Measurements from ENCODE around the gene SPG7.

The SPG7 gene

DNA sequence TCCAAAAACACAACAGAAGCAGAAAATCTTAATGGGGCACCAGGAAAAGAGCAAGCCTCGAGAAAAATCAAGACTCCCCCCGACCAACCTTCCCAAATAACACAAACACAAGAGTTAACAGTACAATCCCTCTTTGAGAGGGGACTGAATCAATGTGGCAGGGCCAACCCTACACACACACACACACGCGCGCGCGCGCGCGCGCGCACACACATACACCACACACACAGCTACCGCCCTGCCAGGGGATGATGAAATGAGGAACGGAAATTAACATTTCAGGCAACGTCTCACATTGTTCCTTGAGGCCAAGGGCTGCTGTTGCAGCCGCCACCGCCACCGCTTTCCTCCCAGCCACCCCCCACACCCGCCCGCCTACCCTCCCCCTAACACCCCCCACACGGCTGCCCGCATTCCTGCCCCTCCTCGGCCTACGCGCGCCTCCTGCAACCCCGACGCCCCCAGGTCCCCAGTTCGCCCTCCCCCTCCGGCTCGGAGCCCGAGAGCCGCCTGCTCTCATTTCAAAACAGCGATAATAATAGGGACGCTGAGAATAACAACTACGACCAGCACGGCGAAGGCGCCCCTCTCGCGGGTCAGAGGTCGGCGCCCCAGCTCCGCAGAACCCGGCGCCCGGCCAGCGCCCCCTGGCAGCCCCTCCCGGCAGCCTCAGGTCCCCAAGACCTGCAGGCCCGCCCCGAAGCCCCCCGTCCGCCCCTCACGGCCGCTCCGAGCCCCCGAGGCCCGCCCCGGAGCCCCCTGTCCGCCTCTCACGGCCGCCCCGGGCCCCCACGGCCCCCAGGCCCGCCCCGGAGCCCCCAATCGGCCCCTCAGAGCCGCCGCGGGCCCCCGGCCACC lies 18.9 kb upstream of the SPG7 start:
- peak; percentile 92 for DNase-seq

DNA sequence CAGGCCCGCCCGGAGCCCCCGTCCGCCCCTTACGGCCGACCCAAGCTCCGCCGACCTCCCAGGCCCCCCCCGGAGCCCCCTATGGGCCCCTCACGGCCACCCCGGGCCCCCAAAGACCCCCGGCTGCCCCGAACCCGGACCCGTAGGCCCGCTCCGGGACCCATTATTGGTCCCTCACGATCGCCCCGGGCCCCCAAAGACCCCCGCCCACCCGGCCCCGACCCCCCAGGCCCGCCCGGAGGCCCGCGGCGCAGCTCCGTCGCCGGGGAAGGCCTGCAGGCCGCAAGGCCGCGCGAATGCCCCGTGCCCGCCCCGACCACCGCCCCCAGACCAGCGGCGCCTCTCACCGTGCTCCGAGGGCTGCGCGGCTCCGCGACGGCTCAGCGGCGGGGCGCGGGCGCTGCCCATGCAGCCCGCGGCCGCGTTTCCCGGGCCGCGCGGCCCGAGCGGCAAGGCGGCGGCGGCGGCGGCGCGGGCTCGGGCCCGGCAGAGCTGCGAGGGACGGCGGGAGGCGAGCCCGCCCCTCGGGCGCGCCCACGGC lies 18.2 kb upstream of the SPG7 start:
- no peak for DNase-seq

DNA sequence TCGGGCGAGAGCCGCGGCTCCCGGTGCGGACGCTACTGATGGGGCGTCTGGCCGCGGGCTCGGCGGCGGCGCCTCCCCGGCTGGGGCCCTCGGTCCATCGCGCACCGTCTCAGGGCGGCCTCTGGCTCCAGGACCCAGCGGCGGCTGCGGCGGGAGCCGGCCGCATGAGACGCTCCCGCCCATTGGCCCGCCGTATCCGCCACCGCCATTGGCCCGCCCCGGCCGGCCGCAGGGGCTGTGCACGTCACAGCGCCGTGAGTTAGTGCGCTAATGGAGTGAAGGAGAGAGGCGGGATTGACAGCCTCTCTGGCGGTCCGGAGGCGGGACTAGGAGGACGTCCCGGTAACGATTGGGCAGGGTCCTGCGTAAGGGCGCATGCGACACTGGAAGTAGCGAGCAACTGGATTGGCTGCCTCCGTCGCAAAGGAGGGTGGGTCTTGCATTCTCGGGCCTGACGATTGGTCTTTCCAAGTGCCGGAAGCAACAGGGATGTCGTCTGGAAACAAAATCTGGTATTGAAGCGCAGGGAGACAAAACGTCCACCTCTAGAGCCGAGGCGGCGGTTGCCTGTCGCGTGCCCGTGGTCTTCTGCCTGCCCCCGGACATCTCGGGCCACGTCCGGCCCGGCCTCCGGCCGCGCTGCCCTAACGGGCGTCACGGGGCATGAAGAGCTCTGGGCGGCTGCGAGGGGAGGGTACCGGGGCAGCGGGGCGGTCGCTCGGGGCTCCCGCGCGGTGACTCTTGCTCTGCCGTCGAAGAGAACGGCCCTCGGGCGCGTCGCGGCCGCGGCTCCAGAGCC lies 17.6 kb upstream of the SPG7 start, which contains the start of gene ANKRD11:
Gene ANKRD11, minus strand, starts transcription at position 123 of the 799 bp plus-strand sequence. CDS start 173,542 bp downstream, outside the sequence.
- peak; percentile 100 for DNase-seq

DNA sequence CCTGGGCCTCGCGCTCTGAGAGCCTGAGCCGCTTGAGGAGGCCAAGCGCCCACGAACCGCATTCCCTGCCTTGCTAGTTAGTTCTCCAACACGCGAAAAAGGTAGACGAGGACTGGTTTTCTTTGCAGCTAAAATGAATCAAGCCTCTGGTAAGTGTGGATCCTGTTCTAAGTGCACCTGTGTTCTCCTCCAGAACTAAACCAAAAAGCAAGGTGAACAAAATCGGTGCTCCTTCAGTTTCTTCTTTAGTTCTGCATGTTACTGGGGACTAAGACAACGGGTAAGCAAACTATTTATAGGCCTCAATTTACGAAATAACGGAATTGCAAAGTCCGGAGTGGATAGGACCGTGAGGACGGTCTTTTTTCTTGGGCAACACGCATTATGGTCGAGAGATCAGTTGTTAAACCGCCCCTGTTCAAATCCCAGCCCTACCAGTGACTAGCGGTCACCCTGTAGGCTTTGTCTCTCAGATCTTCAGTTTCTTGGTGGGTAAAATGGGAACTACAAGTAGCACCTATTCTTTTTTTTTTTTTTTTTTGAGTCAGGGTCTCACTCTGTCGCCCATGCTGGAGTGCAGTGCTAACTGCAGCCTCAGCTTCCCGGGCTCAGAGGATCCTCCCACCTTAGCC lies 16.8 kb upstream of the SPG7 start:
- no peak for DNase-seq

DNA sequence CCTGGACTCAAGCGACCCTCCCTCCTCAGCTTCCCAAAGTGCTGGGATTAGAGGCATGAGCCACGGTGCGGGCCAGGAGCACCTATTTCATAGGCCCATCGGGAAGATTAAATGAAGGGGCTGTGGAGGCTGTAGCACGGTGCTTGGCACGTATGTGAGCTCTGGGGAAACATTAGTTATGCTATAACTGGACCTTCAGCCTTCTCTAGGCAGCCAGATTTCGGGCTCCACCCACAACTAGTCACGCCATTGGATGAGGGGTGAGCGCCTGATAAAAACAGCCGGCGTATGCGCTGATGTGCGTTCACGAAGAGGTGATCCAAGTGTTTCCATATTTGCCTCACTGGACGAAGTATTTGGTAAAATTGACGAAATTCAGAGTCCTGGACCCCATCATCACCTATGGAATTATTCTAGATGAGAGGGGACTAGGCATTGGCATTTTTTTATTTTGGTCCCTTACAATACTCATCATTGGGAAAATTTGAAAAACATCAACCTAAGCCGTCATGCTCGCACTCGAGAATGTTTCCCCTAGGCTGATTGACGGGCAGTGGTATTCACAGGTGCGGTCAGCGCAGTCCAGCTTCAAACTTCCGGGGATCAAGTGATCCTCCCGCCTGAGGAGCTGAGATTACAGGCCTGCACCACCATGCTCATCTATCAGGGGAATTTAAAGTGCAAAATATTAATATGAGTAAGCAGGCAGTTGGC lies 16.1 kb upstream of the SPG7 start:
- DNase-seq = no peak

DNA sequence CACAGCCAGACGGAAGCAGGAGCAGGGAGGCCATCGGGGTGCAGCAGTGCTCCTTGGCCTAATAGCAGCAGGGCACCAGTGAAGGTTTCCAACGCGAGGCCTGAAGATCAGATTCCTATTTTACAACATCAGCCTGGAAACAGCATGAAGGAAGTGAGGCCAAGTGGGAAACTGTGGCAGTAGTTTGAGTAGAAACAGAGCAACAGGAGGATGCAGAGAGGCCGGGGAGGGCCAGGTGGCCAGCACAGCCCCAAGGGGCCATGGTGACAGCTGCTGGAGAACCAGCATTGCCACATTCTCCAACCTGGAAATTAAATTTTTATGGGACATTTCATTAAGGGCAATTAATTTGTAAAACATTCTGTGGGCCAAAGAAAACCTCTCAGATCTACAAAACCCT lies 14.4 kb upstream of the SPG7 start:
- DNase-seq = no peak

DNA sequence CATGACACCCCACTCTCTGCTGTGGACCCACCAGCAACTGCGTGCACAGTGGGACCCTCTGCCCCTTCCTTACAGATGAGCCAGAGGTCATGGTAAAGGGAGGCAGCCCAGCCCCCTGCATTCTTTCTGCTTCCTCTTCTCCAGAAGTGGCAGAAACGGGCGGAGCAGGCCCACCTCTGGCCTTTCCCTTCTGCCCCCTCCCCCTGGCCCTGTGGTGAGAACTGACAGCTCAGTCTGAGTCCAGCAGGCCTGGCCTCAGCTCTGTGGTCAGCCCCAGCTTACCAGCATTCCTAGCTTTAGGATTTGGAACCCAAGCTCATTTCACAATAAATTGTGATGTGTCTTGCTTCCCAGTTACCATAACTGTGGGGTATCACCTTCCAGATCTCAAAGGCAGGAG lies 13.1 kb upstream of the SPG7 start:
- DNase-seq = peak; percentile 82

DNA sequence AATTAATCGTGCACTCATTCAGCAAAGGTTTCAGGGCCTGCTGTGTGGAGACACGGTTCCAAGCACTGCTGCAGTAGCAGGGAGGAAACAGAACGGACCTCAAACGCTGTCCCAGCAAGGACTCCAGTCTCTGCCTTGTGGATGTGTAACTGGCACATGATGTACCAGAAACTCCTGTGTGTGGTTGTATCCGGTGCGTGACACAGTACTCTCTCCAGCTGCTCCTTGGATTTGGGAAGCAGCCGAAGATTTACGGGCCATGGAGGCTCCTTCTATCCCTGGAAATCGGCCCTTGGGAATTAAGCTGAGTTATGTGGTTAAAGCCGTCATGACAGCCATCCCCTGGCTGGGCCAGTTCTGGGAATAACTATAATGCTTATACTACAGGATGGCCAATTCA lies 9.4 kb upstream of the SPG7 start:
- peak; percentile 69 for DNase-seq

DNA sequence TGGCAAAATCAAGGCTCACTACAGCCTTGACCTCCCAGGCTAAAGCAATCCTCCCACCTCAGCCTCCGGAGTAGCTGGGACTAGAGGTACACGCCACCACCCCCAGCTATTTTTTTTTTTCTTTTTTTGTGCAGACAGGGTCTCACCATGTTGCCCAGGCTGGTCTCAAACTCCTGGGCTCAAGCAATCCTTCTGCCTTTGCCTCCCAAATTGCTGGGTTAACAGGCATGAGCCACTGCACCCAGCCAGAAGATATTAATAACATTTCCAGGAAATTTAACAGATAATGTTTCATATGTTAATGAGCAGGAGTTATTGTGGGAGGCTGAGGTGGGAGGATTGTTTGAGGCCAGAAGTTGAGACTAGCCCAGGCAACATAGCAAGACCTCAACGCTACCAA lies 8.4 kb upstream of the SPG7 start:
- no peak for DNase-seq

DNA sequence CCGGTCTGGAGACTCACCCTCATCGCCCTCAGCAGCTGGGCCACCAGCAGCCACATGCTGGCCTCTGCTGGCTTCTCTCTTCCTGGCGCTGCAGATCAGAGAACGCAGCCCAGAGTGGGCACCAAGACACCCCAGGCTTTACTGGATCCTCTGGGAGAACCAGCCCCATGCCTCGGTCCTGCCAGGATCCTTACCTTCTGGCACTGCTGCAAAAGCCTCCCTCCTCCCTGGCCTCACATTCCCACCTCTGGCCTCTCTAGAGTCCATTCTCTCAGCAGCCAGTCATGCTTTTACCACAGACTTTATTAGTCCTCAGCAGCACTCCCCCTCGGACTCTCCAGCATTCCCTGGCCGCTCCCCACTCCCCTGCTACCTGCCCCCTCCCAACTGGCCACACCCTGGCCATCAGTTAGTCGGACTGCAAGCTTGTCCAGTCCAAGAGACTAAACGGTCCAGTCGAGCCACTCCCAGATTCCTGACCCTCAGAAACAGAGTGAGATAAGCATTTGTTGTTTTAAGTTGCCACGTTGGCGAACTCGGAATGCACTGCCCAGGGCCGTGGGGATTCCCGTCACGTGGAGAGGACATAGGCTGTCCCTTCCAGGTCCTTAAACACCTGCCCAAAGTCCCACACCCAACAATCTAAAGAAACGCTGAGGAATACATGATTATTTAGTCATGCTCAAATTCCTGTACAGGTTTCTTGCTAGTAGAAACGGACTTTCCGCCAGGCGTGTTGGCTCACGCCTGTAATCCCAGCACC lies 5.9 kb upstream of the SPG7 start:
- no peak for DNase-seq

DNA sequence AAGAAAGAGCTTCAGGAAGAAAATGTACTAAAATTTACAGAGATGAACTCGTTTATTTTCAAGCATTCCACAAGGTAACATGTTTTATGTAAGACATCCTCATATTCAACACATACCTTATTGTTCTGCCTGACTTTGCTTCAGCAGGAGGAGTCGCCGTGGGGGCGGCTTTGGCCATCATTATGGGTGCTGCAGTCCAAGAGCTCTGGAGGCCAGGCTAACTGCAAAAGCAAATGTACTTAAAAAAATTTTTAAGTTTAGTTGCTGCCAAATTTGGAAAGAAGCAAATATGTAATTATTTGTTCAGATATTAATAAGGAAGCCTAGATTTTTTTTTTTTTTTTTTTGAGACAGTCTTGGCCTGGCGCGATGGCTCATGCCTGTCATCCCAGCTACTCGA lies 4.1 kb upstream of the SPG7 start:
- no peak for DNase-seq

DNA sequence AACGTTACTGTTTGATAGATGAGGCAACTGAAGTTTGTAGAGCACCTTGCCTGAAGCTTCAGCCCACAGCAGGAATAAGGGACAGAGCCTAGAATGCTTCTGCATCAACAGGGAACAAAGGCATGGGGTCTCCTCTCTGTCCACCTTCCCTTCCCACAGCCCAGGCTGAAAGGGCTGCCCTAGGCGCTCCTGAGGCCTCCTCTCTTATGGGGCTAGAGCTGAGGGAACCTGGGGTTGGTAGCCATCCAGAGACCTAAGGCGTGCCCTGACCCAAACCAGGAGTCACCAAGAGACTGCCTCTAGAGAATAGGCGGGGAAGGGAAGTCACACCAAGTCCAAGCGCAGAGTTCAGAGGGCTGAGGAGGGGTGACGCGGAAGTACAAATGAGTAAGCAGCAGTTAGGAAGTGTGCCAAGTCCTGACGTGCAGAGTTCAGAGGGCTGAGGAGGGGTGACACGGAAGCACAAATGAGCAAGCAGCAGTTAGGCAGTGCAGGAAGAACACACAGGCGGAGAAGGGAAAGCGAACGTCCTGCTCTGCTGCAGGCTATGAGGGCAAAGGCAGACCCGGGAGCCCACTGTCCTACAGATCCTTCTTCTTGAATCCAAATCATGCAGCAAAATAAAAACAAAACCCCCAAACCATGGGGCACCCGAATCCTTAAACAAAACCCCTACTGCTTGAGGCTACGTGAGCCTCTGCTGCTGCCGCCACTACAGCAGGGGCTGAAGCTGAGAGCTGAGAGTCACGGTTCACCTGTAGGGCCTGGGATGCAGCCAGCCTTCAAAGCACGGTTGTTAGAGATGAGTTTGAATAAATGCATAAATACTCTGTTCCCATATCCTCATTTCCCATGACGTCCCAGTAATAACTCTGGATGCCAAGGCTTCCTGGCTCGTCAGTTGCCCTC lies 2.7 kb upstream of the SPG7 start:
- DNase-seq = peak; percentile 95

DNA sequence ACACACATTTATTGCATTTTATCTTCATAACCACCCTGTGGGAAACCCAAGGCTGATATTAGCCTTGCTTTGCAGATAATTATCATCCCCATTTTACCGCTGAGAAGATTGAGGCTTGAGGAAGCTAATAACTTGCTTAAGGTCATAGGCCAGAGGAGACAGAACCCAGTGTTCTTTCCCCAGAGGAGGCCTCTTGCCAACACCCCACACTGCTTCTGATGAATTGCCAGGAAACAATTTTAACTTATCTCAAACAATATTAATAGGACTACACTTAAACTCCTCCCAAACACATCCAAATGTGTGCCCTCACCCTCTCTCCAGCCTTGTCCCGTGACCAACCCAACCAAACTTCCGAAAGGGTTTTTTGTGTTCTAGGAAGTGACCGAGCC lies 2.1 kb upstream of the SPG7 start:
- DNase-seq = no peak

DNA sequence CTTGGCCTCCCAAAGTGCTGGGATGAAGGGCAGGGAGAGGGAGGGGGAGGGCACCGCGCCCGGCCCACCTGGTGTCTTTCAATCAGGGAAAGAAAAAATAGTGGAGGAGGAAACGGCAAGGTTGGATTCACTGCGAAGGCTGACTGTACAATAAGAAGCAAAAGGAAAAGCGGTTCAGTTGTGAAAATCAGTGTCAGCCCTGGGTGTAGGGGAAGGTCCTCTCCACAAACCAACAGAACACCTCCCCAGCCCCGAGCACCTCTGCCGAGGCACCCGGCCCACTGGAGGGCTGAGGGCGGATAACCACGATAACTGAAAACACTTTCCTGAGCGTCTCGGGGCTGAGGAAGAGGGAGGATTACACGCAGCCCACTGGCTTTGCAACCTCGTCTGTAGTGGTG lies 1.4 kb upstream of the SPG7 start:
- DNase-seq = no peak

DNA sequence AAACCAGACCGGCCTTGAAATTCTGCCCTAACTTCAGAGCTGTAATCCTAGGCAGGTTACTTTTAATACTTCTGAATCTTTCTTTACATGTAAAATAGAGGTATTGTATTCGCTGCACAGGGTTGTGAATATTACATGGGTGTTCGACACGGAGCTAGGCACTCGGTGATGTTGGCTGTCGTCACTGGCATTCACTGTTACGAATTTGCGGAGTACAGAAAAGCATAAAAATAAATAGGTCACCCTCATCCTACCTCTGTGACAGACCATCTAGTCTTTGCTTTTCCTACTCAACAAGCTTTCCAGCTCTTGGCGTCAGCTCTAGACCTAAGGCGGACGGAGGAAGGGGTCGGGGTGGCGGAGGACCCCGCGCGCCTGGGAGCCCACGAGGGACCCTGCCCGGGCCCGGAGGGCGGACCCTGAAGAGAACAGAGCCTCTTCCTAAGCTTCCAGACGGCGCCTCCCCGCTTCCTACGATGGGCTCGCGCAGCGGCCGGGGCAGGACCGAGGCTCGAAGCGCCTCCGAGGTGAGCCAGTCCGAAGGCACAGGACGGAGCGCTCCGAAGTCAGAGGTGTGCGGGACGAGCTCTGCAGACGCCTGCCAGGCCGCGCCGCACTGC lies 879 bp upstream of the SPG7 start:
- no peak for DNase-seq

DNA sequence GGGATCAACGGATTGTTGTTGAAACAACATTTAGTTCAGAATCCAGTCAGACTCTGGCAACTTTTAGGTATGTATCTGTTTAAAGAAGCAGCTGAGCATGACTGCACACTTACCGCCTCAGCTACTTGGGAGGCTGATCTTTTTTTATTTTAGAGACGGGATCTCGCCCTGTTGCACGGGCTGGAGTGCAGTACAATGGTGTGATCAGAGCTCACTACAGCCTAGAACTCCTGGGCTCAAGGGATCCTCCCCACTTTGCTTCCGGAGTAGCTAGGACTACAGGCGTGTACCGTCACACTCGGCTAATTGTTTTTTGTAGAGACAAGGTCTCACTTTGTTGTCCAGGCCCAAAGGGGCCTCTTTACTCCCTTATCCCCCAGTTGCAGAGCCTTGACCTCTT lies 2.3 kb downstream of the SPG7 start:
- no peak for DNase-seq

DNA sequence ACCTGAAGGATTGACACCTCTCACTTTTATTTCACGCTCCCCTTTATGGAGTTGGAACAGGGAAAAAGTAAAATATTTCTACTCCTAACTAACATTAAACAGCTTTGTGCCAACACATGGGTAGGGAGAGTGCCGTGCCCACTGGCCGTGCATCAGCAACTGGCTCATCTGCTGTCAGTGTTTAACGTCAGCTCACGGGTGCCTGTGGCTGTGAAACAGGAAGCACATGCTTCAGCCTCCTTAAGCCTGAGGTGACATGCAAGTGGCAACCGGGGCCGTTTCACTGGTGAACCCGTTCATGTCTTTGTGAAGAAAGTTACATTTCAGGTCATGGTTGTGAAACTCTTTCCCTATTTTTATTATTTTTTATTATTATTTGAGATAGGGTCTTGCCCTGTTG lies 3.2 kb downstream of the SPG7 start:
- no peak for DNase-seq

DNA sequence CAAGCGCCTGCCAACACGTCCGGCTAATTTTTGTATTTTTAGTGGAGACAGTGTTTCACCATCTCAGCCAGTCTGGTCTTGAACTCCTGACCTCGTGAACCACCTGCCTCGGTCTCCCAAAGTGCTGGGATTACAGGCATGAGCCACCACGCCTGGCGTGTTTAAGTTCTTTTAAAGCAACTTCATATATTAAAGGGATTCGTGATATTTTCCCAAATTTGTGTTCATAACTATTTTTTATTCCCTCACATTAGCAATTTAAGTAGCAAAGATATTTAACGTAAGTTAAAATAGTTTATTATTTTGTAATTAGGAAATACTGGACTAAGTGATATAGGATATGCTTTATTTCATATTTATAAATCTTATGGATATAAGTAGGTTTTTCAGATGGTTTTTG lies 4.2 kb downstream of the SPG7 start:
- DNase-seq = no peak

DNA sequence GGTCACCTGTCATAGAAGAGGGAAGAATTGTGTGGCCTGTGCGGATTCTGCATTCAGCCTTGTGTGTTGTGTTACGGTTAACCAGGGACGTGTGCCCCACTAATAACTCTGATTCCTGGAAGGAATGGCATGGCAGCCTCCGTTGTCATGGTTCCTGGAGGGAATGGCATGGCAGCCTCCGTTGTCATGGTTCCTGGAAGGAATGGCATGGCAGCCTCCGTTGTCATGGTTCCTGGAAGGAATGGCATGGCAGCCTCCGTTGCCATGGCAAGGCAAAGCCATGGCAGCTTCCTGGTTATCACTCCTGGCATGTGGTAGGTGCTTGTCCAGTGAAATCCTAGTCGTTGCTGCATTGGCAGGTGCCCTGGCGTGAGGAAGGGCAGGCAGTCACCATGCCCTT lies 8.9 kb downstream of the SPG7 start:
- no peak for DNase-seq

DNA sequence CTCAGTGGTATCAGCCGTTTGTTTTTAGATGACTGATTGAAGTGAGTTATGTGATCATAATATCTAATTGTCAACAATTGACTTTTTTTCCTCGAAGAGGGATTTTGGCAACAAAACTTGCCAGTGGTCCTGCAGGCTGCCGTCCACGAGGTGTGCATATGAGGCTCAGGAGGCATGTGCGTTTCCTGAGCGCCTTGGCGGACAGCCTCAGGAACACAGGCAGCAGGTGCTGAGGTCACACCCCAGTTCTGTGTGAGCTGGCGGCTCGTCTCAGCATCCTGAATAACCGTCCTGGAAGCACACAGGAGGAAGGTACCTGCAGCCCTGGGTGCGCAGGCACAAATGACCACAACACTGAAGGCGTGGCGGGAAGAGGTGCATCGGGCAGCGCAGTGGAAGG lies 11.7 kb downstream of the SPG7 start:
- no peak for DNase-seq

All from HCEC 1CT (cell line).